Measurements from ENCODE around the gene TP53AIP1.

GRCh38 chr11:128894286-128894681 is 48.4 kb downstream of the TP53AIP1 start:
- TF ChIP-seq CTCF (IDR thresholded peaks at IDR 0.05; ENCODE audit: low read depth, low read length) (no peak), POLR2A (IDR thresholded peaks at IDR 0.05; ENCODE audit: extremely low read depth, insufficient read length) (no peak), MAX (IDR thresholded peaks at IDR 0.05; ENCODE audit: low read depth, low read length) (no peak), MYC (IDR thresholded peaks at IDR 0.05; ENCODE audit: low read depth, low read length) (no peak)
